Measurements from ENCODE around the gene ANOS1. TPM values are rescaled to one million over a fixed set of nuclear protein-coding genes. Genes with fewer than 3 reads are reported as not detected.

Gene ANOS1
- total and polyA plus RNA-seq, 2 donors (not counting 3 experiments of a cell fraction or from before 2014, with no cell fraction given): 0.55 to 0.87 TPM

DNA sequence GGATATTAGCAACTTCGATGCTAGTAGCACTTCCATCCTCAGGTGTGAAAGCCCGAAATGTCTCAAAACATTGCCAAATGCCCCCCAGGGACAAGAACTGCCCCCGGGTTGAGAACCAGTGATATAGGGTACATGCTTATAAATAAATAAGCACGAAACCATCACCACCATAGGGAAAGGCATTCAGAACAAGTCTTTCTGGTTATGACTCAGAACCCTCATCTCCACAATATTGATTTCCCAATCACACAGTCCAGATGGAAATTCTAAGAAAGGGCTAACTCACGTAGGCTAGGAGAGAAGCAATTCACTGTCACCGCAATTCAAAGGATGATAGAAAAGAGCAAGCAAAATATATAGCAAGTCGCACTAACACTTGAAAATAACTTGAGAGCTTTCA, 84.8 kb downstream of the ANOS1 start:
- H3K9me1 ChIP-seq (replicated peaks; ENCODE audit: control insufficient read depth, extremely low read depth, insufficient read depth, low read length): no peaks in the 10 kb centered on the region
- H3K36me3 ChIP-seq (ENCODE audit: control insufficient read depth in 2 of 2, extremely low read depth in 1 of 2, insufficient read depth in 2 of 2, low read length in 2 of 2): no peaks in the 10 kb centered on the region
- H3K27ac ChIP-seq (ENCODE audit: insufficient read depth, low read depth, low read length): no peak overlapping the region
- H3K4me1 ChIP-seq (ENCODE audit: control insufficient read depth, extremely low read depth, insufficient read depth, low read length): no peaks in the 10 kb centered on the region
- dilution Hi-C loops (cut with MboI; ENCODE audit: extremely low pct_ligation_motif_present, low sequenced_read_pairs) (no loop called here), intact Hi-C loops (cut with micrococcal nuclease) (no loop called here)
- H3K27me3 ChIP-seq (ENCODE audit: control insufficient read depth in 2 of 2, insufficient read depth in 2 of 2, low read length in 2 of 2): no peaks in the 10 kb centered on the region
- DNase-seq (ENCODE audit: low read depth, low spot score) (no peak), FAIRE-seq (no peak)
- H2AFZ ChIP-seq (ENCODE audit: low read depth, low read length): no peak overlapping the region
- H4K20me1 ChIP-seq (replicated peaks; ENCODE audit: control insufficient read depth, extremely low read depth, insufficient read depth, low read length): no peaks in the 10 kb centered on the region
- no peaks in the 10 kb centered on the region for H3K79me2 ChIP-seq (ENCODE audit: control insufficient read depth, insufficient read depth, low read length)
- H3K4me3 ChIP-seq (replicated peaks in 1 of 3; ENCODE audit: insufficient read depth in 1 of 3, low read depth in 1 of 3, low read length in 3 of 3): no peak overlapping the region
- no TSS peak for BruUV-seq (replicated peaks)
- ChIA-PET CTCF (no interaction called here), POLR2A (no interaction called here)
- no peak overlapping the region for H3K4me2 ChIP-seq (ENCODE audit: insufficient read depth, low read length)
- no peak overlapping the region for H3K9ac ChIP-seq (replicated peaks; ENCODE audit: extremely low read depth, insufficient read depth, low read length)
- TF ChIP-seq POLR2AphosphoS5 (IDR thresholded peaks at IDR 0.05; ENCODE audit: insufficient read depth, low read depth, low read length) (no peak), CTCF (IDR thresholded peaks at IDR 0.05; ENCODE audit: extremely low read depth in 1 of 2, insufficient read depth in 1 of 2, low read depth in 1 of 2, low read length in 2 of 2) (no peak), EZH2 (IDR thresholded peaks at IDR 0.05; ENCODE audit: borderline replicate concordance, low read depth, low read length, severe bottlenecking) (no peak), POLR2A (IDR thresholded peaks at IDR 0.05; ENCODE audit: low read depth, low read length) (no peak), GATA2 (IDR thresholded peaks at IDR 0.05; ENCODE audit: insufficient read depth, insufficient read length, low read depth, low read length) (no peak), JUN (IDR thresholded peaks at IDR 0.05; ENCODE audit: borderline replicate concordance, insufficient read depth, insufficient read length, low read depth) (no peak), FOS (IDR thresholded peaks at IDR 0.05; ENCODE audit: borderline replicate concordance, insufficient read depth, low read length) (no peak), MYC (IDR thresholded peaks at IDR 0.05; ENCODE audit: low read depth, low read length) (no peak)
- TF ChIP-seq, protein P1, sequence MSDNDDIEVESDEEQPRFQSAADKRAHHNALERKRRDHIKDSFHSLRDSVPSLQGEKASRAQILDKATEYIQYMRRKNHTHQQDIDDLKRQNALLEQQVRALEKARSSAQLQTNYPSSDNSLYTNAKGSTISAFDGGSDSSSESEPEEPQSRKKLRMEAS (IDR thresholded peaks at IDR 0.05; ENCODE audit: insufficient read depth, insufficient read length): no peak
- no peaks in the 10 kb centered on the region for H3K9me3 ChIP-seq (replicated peaks; ENCODE audit: control insufficient read depth, insufficient read depth, low read length)

All from endothelial cell of umbilical vein (primary cell).